K562 (cell line): Measurements from ENCODE around the gene GTF3C6.

Experiments
- ARID2 ChIP-seq: fragments of 450-650 bp; IDR thresholded peaks from 2 replicates; pipeline ENCODE4 v1.6.1; 2017; ENCODE audit warnings: antibody characterized with exemption, mild to moderate bottlenecking
- ARNT ChIP-seq, 2 experiments: fragments of 450-650 bp; IDR thresholded peaks; 2 replicates each; pipeline ENCODE4 v1.6.1; 2016; ENCODE audit warnings: mild to moderate bottlenecking in 1 of 2
- HIVEP1 ChIP-seq: fragments of 250-450 bp; sonication (Bioruptor Pico); IDR thresholded peaks from 2 replicates; pipeline ENCODE4 v1.4.0; 2020; ENCODE audit warnings: mild to moderate bottlenecking
- MITF ChIP-seq: IDR thresholded peaks from 2 replicates; pipeline ENCODE4 v1.6.1; 2014; ENCODE audit warnings: antibody characterized with exemption
- SREBF1 ChIP-seq: fragments of 150-350 bp; IDR thresholded peaks from 2 replicates; pipeline ENCODE4 v1.6.1; 2014; ENCODE audit warnings: antibody characterized with exemption, low read depth, low read length, borderline replicate concordance
- TARDBP ChIP-seq: fragments of 450-650 bp; IDR thresholded peaks from 2 replicates; pipeline ENCODE4 v1.6.1; 2016
- ZNF165 ChIP-seq: fragments of 250-450 bp; sonication (Bioruptor Pico); IDR thresholded peaks from 2 replicates; pipeline ENCODE4 v1.4.0; 2020; ENCODE audit warnings: borderline replicate concordance
- ZNF274 ChIP-seq: IDR thresholded peaks from 2 replicates; pipeline ENCODE4 v1.6.1; 2011; ENCODE audit warnings: low read depth, mild to moderate bottlenecking, low read length, moderate library complexity, borderline replicate concordance

GRCh38 chr6:110953633-110954303 lies 4.7 kb upstream of the GTF3C6 start:
- peak; percentile 87; the same call in 1 of the 2 replicates for TF ChIP-seq ZNF165
- TF ChIP-seq TARDBP, result no peak
- TF ChIP-seq ZNF274, result no peak
- no peak for TF ChIP-seq ARID2
- TF ChIP-seq MITF, result no peak
- TF ChIP-seq ARNT (IDR thresholded peaks at IDR 0.05), result no peak
- TF ChIP-seq HIVEP1, result peak; percentile 96
- TF ChIP-seq SREBF1, result no peak
